ENCODE measurements around the gene ATP6V0C. TPM values are rescaled to one million over a fixed set of nuclear protein-coding genes. Genes with fewer than 3 reads are reported as not detected.

Gene ATP6V0C
- polyA plus RNA-seq, 3 donors: 176 to 310 (median 187) TPM

GRCh38 chr16:2500430-2500917 is 13.3 kb upstream of the ATP6V0C start:
- Histone ChIP-seq H3K4me3 (replicated peaks in 1 of 3; ENCODE audit: low read depth in 2 of 3, low read length in 3 of 3) (no peak overlapping the region), H3K4me2 (replicated peaks; ENCODE audit: extremely low read depth, low read length, poor library complexity, severe bottlenecking) (no peak overlapping the region), H3K9ac (ENCODE audit: insufficient read depth, low read length, poor library complexity, severe bottlenecking) (no peak overlapping the region), H3K27me3 (ENCODE audit: control insufficient read depth in 2 of 2, insufficient read depth in 2 of 2, low read length in 2 of 2) (no peaks in the 10 kb centered on the region), H2AFZ (ENCODE audit: insufficient read depth, low read depth, low read length, poor library complexity, severe bottlenecking) (no peak overlapping the region), H4K20me1 (ENCODE audit: insufficient read depth, low read length) (peaks cover 5% of the 10 kb centered on the region), H3K36me3 (replicated peaks in 1 of 2; ENCODE audit: control insufficient read depth in 1 of 2, insufficient read depth in 2 of 2, low read length in 2 of 2) (peaks cover 23 to 34% of the 10 kb centered on the region in 2 donors), H3K4me1 (ENCODE audit: control insufficient read depth in 1 of 2, insufficient read depth in 2 of 2, low read length in 2 of 2) (peaks cover 27 to 30% of the 10 kb centered on the region in 2 donors), H3K9me3 (replicated peaks in 1 of 2; ENCODE audit: control insufficient read depth in 1 of 2, insufficient read depth in 1 of 2, low read length in 2 of 2) (no peaks in the 10 kb centered on the region), H3K79me2 (ENCODE audit: insufficient read depth, low read length) (peaks cover 7% of the 10 kb centered on the region), H3K27ac (ENCODE audit: low read depth in 1 of 2, low read length in 2 of 2) (no peak overlapping the region)
- Mint-ChIP-seq H3K27me3 (ENCODE audit: low read depth in 3 of 3) (no peaks in the 10 kb centered on the region), H3K9me3 (no peaks in the 10 kb centered on the region), H3K4me3 (no peak overlapping the region), H3K36me3 (peaks cover 23 to 40% of the 10 kb centered on the region in 2 donors), H3K4me1 (peaks cover 18% of the 10 kb centered on the region), H3K27ac (peak overlapping the region in 1 of 7 donors; percentile 33)
- no peak for TF ChIP-seq CTCF (IDR thresholded peaks at IDR 0.05)
- no peak for DNase-seq
- intact Hi-C loops (cut with micrococcal nuclease): loop anchor here (5.0 to 10.0 kb wide), 6 partner anchors 33 to 346 kb away; partner anchors contain the start of genes ABCA3 (in 1 of the 2), CCNF (in 1 of the 2) and TRAF7 (in 1 of the 2)
- WGBS (ENCODE audit: insufficient coverage): 90% methylated on average over 13 of the region's 20 CpGs

GRCh38 chr16:2500918-2501750 is 12.6 kb upstream of the ATP6V0C start:
- H3K27me3 ChIP-seq (ENCODE audit: control insufficient read depth in 2 of 2, insufficient read depth in 2 of 2, low read length in 2 of 2): no peaks in the 10 kb centered on the region
- DNase-seq: peak; percentile 71 to 77 (median 74)
- Mint-ChIP-seq H3K27ac (no peak overlapping the region), H3K9me3 (no peaks in the 10 kb centered on the region), H3K4me3 (no peak overlapping the region), H3K36me3 (peaks cover 20 to 37% of the 10 kb centered on the region in 2 donors), H3K4me1 (peaks cover 22% of the 10 kb centered on the region), H3K27me3 (ENCODE audit: low read depth in 3 of 3) (no peaks in the 10 kb centered on the region)
- no peak overlapping the region for H3K9ac ChIP-seq (ENCODE audit: insufficient read depth, low read length, poor library complexity, severe bottlenecking)
- no peak overlapping the region for H3K4me3 ChIP-seq (replicated peaks in 1 of 3; ENCODE audit: low read depth in 2 of 3, low read length in 3 of 3)
- H4K20me1 ChIP-seq (ENCODE audit: insufficient read depth, low read length): peaks cover 5% of the 10 kb centered on the region
- H3K79me2 ChIP-seq (ENCODE audit: insufficient read depth, low read length): peaks cover 7% of the 10 kb centered on the region
- intact Hi-C loops (cut with micrococcal nuclease): loop anchor here (5.0 to 10.0 kb wide), 6 partner anchors 34 to 346 kb away; partner anchors contain the start of genes ABCA3 (in 1 of the 2), CCNF (in 1 of the 2) and TRAF7 (in 1 of the 2)
- H3K4me1 ChIP-seq (ENCODE audit: control insufficient read depth in 1 of 2, insufficient read depth in 2 of 2, low read length in 2 of 2): peaks cover 31 to 36% of the 10 kb centered on the region in 2 donors
- H3K36me3 ChIP-seq (replicated peaks in 1 of 2; ENCODE audit: control insufficient read depth in 1 of 2, insufficient read depth in 2 of 2, low read length in 2 of 2): peaks cover 20 to 29% of the 10 kb centered on the region in 2 donors
- WGBS (ENCODE audit: insufficient coverage): 37% methylated on average over 20 of the region's 23 CpGs
- H2AFZ ChIP-seq (ENCODE audit: insufficient read depth, low read depth, low read length, poor library complexity, severe bottlenecking): no peak overlapping the region
- peak; percentile 99 for TF ChIP-seq CTCF (IDR thresholded peaks at IDR 0.05)
- H3K4me2 ChIP-seq (replicated peaks; ENCODE audit: extremely low read depth, low read length, poor library complexity, severe bottlenecking): peak overlapping the region; percentile 57
- no peaks in the 10 kb centered on the region for H3K9me3 ChIP-seq (replicated peaks in 1 of 2; ENCODE audit: control insufficient read depth in 1 of 2, insufficient read depth in 1 of 2, low read length in 2 of 2)
- H3K27ac ChIP-seq (ENCODE audit: low read depth in 1 of 2, low read length in 2 of 2): no peak overlapping the region

All from CD14-positive monocyte (primary cell).